Measurements from ENCODE around the gene HLA-DMB.

GRCh38 chr6:32962213-32962826 is 21.5 kb upstream of the HLA-DMB start:
- no peak for TF ChIP-seq IRF1 (CRISPR knock-in tag; IDR thresholded peaks at IDR 0.05)
- TF ChIP-seq ESRRA (CRISPR knock-in tag; IDR thresholded peaks at IDR 0.05; ENCODE audit: borderline replicate concordance) = no peak
- TF ChIP-seq CREM (CRISPR knock-in tag; IDR thresholded peaks at IDR 0.05) = no peak
- no peak for TF ChIP-seq FOXJ3 (CRISPR knock-in tag; IDR thresholded peaks at IDR 0.05; ENCODE audit: borderline replicate concordance)

Measured in WTC11 (cell line).